Measurements from ENCODE around the gene BICD2.

The BICD2 gene

DNA sequence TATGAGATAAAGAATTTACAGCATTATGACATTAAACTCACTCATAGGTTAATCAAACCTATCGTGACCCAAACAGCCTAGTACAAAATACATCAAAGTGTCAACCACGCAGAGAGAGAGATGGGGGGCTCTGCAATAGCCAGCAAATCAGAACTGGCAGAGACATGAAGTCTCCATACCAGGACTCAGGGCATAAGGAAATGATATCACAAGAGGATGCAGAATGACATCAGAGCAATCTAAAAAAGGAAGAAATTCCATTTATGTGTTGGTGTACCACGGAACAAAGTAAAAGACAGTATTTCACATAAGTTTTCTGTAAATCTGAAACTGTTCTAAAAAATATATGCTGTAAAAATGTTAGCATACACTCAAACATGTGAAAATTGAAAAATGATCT is 24.6 kb downstream of the BICD2 start (continued):
- TF ChIP-seq ESRRG (CRISPR knock-in tag; IDR thresholded peaks at IDR 0.05) (no peak), PPARA (CRISPR knock-in tag; IDR thresholded peaks at IDR 0.05; ENCODE audit: borderline replicate concordance) (no peak), ZNF8 (CRISPR knock-in tag; IDR thresholded peaks at IDR 0.05) (no peak), ZFP3 (CRISPR knock-in tag; IDR thresholded peaks at IDR 0.05) (no peak), TCF4 (CRISPR knock-in tag; IDR thresholded peaks at IDR 0.05; ENCODE audit: borderline replicate concordance) (no peak)

DNA sequence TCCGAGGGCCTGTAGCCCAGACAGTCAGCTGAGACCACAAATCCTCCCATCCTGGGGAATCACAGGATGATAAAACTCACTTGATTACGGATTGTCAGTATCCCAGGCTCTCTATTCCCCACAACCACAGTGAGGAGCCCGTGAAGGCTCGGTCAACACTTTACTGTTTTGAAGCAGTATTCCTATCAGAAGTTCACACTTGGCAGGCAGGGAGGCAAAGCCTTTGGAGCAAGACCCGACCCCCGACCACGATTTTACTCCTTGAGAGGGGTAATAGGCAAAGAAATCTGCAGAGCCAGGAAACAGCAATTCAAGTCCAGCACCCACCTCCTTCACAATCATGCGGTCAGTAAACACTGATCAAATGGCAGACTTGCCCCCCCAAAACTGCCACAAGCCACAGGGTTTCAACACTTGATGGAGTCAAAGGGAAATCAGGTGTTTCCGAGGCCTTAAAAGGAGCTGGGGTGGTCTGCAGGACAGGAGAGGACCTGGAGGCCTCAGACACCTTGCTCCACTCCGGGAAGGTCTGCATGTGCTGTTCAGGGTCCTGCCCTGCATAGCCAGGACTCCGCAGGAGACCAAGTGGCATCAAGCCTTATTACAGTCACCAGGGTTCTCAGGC is 25.2 kb downstream of the BICD2 start:
- TF ChIP-seq RARB (CRISPR knock-in tag; IDR thresholded peaks at IDR 0.05) (no peak), ZNF70 (CRISPR knock-in tag; IDR thresholded peaks at IDR 0.05) (no peak), CSDC2 (CRISPR knock-in tag; IDR thresholded peaks at IDR 0.05) (no peak), BACH2 (CRISPR knock-in tag; IDR thresholded peaks at IDR 0.05; ENCODE audit: borderline replicate concordance) (no peak), TCF4 (CRISPR knock-in tag; IDR thresholded peaks at IDR 0.05; ENCODE audit: borderline replicate concordance) (no peak), ZC3H10 (CRISPR knock-in tag; IDR thresholded peaks at IDR 0.05) (no peak), SNAI2 (CRISPR knock-in tag; IDR thresholded peaks at IDR 0.05) (no peak), ESRRG (CRISPR knock-in tag; IDR thresholded peaks at IDR 0.05) (no peak), ARNTL (CRISPR knock-in tag; IDR thresholded peaks at IDR 0.05; ENCODE audit: borderline replicate concordance, low read depth) (no peak), ZFP3 (CRISPR knock-in tag; IDR thresholded peaks at IDR 0.05) (no peak), ZNF8 (CRISPR knock-in tag; IDR thresholded peaks at IDR 0.05) (no peak), ISL1 (CRISPR knock-in tag; IDR thresholded peaks at IDR 0.05) (no peak), ZNF565 (CRISPR knock-in tag; conservative IDR thresholded peaks at IDR 0.05; ENCODE audit: low read depth) (no peak)
- TF ChIP-seq, protein P1, sequence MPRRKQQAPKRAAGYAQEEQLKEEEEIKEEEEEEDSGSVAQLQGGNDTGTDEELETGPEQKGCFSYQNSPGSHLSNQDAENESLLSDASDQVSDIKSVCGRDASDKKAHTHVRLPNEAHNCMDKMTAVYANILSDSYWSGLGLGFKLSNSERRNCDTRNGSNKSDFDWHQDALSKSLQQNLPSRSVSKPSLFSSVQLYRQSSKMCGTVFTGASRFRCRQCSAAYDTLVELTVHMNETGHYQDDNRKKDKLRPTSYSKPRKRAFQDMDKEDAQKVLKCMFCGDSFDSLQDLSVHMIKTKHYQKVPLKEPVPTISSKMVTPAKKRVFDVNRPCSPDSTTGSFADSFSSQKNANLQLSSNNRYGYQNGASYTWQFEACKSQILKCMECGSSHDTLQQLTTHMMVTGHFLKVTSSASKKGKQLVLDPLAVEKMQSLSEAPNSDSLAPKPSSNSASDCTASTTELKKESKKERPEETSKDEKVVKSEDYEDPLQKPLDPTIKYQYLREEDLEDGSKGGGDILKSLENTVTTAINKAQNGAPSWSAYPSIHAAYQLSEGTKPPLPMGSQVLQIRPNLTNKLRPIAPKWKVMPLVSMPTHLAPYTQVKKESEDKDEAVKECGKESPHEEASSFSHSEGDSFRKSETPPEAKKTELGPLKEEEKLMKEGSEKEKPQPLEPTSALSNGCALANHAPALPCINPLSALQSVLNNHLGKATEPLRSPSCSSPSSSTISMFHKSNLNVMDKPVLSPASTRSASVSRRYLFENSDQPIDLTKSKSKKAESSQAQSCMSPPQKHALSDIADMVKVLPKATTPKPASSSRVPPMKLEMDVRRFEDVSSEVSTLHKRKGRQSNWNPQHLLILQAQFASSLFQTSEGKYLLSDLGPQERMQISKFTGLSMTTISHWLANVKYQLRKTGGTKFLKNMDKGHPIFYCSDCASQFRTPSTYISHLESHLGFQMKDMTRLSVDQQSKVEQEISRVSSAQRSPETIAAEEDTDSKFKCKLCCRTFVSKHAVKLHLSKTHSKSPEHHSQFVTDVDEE (CRISPR knock-in tag; IDR thresholded peaks at IDR 0.05): no peak
- TF ChIP-seq, protein P2, sequence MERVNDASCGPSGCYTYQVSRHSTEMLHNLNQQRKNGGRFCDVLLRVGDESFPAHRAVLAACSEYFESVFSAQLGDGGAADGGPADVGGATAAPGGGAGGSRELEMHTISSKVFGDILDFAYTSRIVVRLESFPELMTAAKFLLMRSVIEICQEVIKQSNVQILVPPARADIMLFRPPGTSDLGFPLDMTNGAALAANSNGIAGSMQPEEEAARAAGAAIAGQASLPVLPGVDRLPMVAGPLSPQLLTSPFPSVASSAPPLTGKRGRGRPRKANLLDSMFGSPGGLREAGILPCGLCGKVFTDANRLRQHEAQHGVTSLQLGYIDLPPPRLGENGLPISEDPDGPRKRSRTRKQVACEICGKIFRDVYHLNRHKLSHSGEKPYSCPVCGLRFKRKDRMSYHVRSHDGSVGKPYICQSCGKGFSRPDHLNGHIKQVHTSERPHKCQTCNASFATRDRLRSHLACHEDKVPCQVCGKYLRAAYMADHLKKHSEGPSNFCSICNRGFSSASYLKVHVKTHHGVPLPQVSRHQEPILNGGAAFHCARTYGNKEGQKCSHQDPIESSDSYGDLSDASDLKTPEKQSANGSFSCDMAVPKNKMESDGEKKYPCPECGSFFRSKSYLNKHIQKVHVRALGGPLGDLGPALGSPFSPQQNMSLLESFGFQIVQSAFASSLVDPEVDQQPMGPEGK (CRISPR knock-in tag; IDR thresholded peaks at IDR 0.05; ENCODE audit: borderline replicate concordance): no peak
- TF ChIP-seq, protein P3, sequence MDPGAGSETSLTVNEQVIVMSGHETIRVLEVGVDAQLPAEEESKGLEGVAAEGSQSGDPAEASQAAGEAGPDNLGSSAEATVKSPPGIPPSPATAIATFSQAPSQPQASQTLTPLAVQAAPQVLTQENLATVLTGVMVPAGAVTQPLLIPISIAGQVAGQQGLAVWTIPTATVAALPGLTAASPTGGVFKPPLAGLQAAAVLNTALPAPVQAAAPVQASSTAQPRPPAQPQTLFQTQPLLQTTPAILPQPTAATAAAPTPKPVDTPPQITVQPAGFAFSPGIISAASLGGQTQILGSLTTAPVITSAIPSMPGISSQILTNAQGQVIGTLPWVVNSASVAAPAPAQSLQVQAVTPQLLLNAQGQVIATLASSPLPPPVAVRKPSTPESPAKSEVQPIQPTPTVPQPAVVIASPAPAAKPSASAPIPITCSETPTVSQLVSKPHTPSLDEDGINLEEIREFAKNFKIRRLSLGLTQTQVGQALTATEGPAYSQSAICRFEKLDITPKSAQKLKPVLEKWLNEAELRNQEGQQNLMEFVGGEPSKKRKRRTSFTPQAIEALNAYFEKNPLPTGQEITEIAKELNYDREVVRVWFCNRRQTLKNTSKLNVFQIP (CRISPR knock-in tag; IDR thresholded peaks at IDR 0.05; ENCODE audit: borderline replicate concordance, low read depth): no peak
- TF ChIP-seq, protein P4, sequence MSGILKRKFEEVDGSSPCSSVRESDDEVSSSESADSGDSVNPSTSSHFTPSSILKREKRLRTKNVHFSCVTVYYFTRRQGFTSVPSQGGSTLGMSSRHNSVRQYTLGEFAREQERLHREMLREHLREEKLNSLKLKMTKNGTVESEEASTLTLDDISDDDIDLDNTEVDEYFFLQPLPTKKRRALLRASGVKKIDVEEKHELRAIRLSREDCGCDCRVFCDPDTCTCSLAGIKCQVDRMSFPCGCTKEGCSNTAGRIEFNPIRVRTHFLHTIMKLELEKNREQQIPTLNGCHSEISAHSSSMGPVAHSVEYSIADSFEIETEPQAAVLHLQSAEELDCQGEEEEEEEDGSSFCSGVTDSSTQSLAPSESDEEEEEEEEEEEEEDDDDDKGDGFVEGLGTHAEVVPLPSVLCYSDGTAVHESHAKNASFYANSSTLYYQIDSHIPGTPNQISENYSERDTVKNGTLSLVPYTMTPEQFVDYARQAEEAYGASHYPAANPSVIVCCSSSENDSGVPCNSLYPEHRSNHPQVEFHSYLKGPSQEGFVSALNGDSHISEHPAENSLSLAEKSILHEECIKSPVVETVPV (CRISPR knock-in tag; IDR thresholded peaks at IDR 0.05): no peak
- no peak for ATAC-seq

DNA sequence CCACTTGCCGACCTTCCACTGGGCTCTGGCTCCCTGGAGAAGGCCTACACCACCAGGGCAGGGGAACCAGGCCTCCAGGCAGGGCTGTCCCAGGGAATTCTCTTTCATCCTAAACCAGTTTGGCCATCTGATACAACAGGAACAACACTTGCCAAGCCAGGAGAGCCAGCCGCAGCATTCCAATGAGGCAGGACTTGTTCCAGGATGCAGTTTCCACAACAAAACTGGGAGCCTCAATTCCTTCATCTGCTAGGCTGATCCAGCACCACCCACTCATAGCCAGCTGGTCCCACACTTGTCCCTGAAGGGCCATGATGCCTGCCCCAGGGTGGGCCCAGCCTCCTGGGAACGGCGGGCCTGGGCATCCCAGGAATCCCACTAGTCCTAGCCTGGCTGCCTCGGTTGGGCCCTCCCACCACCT is 26.0 kb downstream of the BICD2 start:
- TF ChIP-seq ZFP3 (CRISPR knock-in tag; IDR thresholded peaks at IDR 0.05) (no peak), ARNTL (CRISPR knock-in tag; IDR thresholded peaks at IDR 0.05; ENCODE audit: borderline replicate concordance, low read depth) (no peak)
- TF ChIP-seq, protein P2 (CRISPR knock-in tag; IDR thresholded peaks at IDR 0.05; ENCODE audit: borderline replicate concordance): no peak
- TF ChIP-seq, protein P4 (CRISPR knock-in tag; IDR thresholded peaks at IDR 0.05): no peak
- ATAC-seq: no peak

All from SK-N-SH treated with all-trans-retinoic acid at 6 μM for 48 hours (cell line).